Activated CD4-positive, CD25-positive, alpha-beta regulatory T cell treated with anti-CD3 and anti-CD28 coated beads, Interleukin-2, amount 50 U/mL, for 16 hours (primary cell): ENCODE measurements around the gene SLC10A7.

Experiments used
- DNase-seq: peaks from one replicate; pipeline ENCODE4 v3.0.0-alpha.2; 2020; ENCODE audit warnings: low read depth, low spot score

SLC10A7 gene

DNA sequence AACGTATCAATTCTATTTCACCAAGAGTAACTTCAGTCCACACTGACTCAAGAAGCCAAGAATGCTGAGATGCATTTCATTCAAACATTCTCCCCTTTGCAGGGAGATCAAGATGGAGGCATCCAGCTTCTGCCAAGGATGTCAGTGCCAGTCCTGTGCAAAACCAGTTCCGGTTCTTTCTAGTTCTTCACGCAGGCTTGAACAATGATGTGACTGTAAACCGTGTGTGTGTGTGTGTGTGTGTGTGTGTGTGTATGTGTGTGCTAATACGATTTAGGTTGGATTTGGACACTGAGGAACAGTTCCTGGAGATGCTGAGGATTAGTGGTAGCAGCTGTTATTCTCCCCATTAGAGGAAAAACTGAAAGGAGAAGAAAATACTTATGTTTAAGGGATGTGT, 307.5 kb downstream of the SLC10A7 start, which contains the start of gene REELD1:
TSS of gene REELD1 (plus strand) at position 301 of the 400 bp plus-strand sequence. CDS start 2,415 bp downstream, outside the sequence.
- DNase-seq, result no peak

DNA sequence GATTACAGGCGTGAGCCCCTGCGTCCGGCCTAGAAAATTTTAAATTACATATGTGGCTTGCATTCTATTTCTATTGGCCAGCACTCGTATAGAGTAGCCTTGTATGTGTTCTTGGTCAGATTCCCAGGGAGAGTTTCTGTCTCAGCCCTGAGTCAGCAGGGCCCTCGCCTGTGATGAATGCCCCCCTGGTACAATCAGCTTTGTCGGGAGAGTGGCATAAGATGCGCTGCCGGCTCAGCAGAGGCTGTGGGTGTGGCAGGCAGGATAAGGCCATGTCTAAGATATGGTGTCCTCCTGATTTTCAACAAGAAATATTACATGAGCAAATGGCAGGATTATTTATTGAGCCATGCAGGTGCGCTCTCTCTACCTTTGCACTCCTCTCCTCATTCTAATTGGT, 309.0 kb downstream of the SLC10A7 start:
- DNase-seq, result no peak

DNA sequence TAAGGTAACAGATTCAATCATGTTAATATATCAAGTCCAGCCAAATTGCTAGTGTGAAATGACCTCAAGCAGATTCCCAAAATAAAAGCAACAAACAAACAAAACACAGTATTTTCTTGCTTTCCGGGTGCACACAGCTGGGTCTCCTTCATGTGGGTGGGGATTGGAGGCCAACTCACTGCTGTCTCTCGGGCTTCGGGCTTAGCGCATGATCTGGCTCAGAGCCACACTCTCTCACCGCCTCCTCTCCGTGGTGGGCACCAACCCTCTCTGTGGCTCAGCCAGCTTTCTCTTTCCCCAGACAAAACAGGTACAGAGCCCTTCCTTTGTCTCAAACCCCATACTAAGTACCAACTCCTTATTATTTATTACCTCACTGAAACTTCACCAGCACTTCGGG, 310.3 kb downstream of the SLC10A7 start:
- DNase-seq, result no peak

DNA sequence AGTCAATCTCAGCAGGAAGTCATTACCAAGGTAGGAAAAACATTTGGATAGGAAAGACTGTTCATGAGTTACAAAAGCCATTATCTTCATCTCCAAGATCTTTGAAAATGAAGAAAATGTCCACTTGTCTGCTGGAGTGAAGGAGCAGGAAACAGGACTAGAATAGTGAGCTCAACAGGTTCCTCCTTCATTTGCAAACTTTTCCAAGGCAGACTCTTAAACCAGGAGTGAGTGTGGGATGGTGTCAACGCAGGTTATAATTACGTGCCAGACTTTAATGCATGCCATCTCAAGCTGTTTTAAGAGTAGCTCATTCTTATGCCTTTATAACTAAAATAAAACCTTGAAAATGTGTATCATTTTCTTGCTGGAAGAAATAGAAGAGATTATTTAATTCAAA, 310.9 kb downstream of the SLC10A7 start:
- no peak for DNase-seq

DNA sequence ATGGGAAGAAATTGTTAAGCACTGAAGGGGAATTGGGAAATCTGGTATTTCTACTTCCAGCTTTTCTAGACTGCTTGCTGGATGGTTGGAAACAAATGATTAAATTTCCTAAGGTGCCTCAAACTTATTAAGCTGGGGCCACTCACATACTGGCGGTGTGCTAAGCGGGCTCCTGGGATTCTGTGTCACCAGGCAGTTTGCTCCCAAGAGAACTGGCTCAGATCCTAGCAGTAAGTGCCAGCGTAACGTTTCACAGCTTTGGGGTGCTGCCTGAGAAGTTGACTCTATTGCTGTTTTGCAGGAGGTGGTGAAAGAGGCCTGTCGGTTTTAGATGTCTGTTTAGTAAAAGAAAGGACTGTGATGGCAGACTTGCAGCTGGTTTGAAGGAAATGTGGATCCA, 314.3 kb downstream of the SLC10A7 start:
- no peak for DNase-seq
